HepG2 (cell line): ENCODE measurements around the gene HSPB6.

ENCODE experiments used
- BHLHE40 ChIP-seq: IDR thresholded peaks from 2 replicates; pipeline ENCODE4 v1.6.1; 2011; ENCODE audit warnings: low read length, improper control_type of control experiment
- CEBPZ ChIP-seq: IDR thresholded peaks from 2 replicates; pipeline ENCODE4 v1.6.1; 2012; ENCODE audit warnings: low read length, improper control_type of control experiment
- CTCF ChIP-seq: sonication (generic); formaldehyde crosslinking; IDR thresholded peaks from 2 replicates; pipeline ENCODE4 v1.5.0; 2020; ENCODE audit warnings: mild to moderate bottlenecking, missing genetic modification reagents, moderate library complexity
- DNMT1 ChIP-seq: sonication (generic); formaldehyde crosslinking; IDR thresholded peaks from 2 replicates; pipeline ENCODE4 v1.5.1; 2020; ENCODE audit warnings: mild to moderate bottlenecking, missing genetic modification reagents
- KDM4B ChIP-seq: sonication (generic); formaldehyde crosslinking; IDR thresholded peaks from 2 replicates; pipeline ENCODE4 v1.4.0; 2020; ENCODE audit warnings: missing genetic modification reagents
- SMARCC2 ChIP-seq: fragments of 450-650 bp; IDR thresholded peaks from 2 replicates; pipeline ENCODE4 v1.6.1; 2017; ENCODE audit warnings: antibody characterized with exemption, mild to moderate bottlenecking
- TCF7L2 ChIP-seq: IDR thresholded peaks from 2 replicates; pipeline ENCODE4 v1.6.1; 2011; ENCODE audit warnings: mild to moderate bottlenecking, low read depth, low read length, moderate library complexity
- ZNF263 ChIP-seq: sonication (generic); formaldehyde crosslinking; IDR thresholded peaks from 2 replicates; pipeline ENCODE4 v1.4.0; 2020; ENCODE audit warnings: missing genetic modification reagents
- ZNF644 ChIP-seq: IDR thresholded peaks from 2 replicates; pipeline ENCODE4 v1.6.1; 2016; ENCODE audit warnings: low read depth

- TF ChIP-seq SMARCC2 (no peak), ZNF644 (CRISPR knock-in tag) (no peak), KDM4B (CRISPR knock-in tag) (no peak), TCF7L2 (no peak), CTCF (CRISPR knock-in tag) (no peak), DNMT1 (CRISPR knock-in tag) (no peak), BHLHE40 (no peak), CEBPZ (no peak), ZNF263 (CRISPR knock-in tag) (no peak)
These were observed 36.2 kb downstream of the HSPB6 start for GRCh38 chr19:35720648-35721047.
